HEK293 (cell line): ENCODE results near the gene SLAMF7.

Experiments
- CTCF ChIP-seq: fragments of 450-650 bp; formaldehyde crosslinking; IDR thresholded peaks from 2 replicates; pipeline ENCODE4 v1.5.1; 2016; ENCODE audit warnings: missing biosample characterization, missing genetic modification characterization
- KLF17 ChIP-seq: fragments of 450-650 bp; formaldehyde crosslinking; IDR thresholded peaks from 2 replicates; pipeline ENCODE4 v1.5.1; 2016; ENCODE audit warnings: missing biosample characterization, missing genetic modification characterization
- PRDM6 ChIP-seq: fragments of 450-650 bp; formaldehyde crosslinking; IDR thresholded peaks from 2 replicates; pipeline ENCODE4 v1.5.1; 2017; ENCODE audit warnings: missing biosample characterization, missing genetic modification characterization
- ZBTB7A ChIP-seq: fragments of 450-650 bp; formaldehyde crosslinking; IDR thresholded peaks from 2 replicates; pipeline ENCODE4 v1.5.1; 2016; ENCODE audit warnings: low read depth, missing biosample characterization, missing genetic modification characterization
- ZNF239 ChIP-seq: fragments of 450-650 bp; formaldehyde crosslinking; IDR thresholded peaks from 2 replicates; pipeline ENCODE4 v1.5.1; 2016; ENCODE audit warnings: missing biosample characterization, missing genetic modification characterization
- ZNF274 ChIP-seq, 2 experiments: fragments of 200-500 bp in 1 of 2; fragments of 450-650 bp in 1 of 2; sonication (Bioruptor generic) in 1 of 2; formaldehyde crosslinking in 1 of 2; IDR thresholded peaks; 2 replicates each; pipeline versions ENCODE4 v1.5.1 to v1.6.1; 2014 to 2016; ENCODE audit warnings: borderline replicate concordance in 1 of 2, inconsistent platforms in 1 of 2, low read length in 1 of 2, missing biosample characterization in 1 of 2, missing genetic modification characterization in 1 of 2
- ZNF785 ChIP-seq: fragments of 450-650 bp; formaldehyde crosslinking; IDR thresholded peaks from 2 replicates; pipeline ENCODE4 v1.5.1; 2016; ENCODE audit warnings: missing biosample characterization, missing genetic modification characterization

GRCh38 chr1:160718210-160718609 lies 20.8 kb upstream of the SLAMF7 start:
- TF ChIP-seq ZNF239 (tag by site-specific recombination) = no peak
- no peak for TF ChIP-seq ZBTB7A
- TF ChIP-seq CTCF (tag by site-specific recombination) = no peak
- no peak for TF ChIP-seq ZNF274 (IDR thresholded peaks at IDR 0.05; ENCODE audit: low read length)
- TF ChIP-seq ZNF274 (tag by site-specific recombination; IDR thresholded peaks at IDR 0.05; ENCODE audit: borderline replicate concordance) = no peak
- no peak for TF ChIP-seq ZNF785 (tag by site-specific recombination)
- no peak for TF ChIP-seq KLF17 (tag by site-specific recombination)
- TF ChIP-seq PRDM6 (tag by site-specific recombination) = no peak
